ENCODE measurements around the gene PJA2. TPM values are rescaled to one million over a fixed set of nuclear protein-coding genes. Genes with fewer than 3 reads are reported as not detected.

The PJA2 gene
- total and polyA plus RNA-seq, 9 of the 15 experiments (the other 6 are each of a cell fraction or from before 2014, with no cell fraction given) = 25.1 to 82.1 (median 50.1) TPM

DNA sequence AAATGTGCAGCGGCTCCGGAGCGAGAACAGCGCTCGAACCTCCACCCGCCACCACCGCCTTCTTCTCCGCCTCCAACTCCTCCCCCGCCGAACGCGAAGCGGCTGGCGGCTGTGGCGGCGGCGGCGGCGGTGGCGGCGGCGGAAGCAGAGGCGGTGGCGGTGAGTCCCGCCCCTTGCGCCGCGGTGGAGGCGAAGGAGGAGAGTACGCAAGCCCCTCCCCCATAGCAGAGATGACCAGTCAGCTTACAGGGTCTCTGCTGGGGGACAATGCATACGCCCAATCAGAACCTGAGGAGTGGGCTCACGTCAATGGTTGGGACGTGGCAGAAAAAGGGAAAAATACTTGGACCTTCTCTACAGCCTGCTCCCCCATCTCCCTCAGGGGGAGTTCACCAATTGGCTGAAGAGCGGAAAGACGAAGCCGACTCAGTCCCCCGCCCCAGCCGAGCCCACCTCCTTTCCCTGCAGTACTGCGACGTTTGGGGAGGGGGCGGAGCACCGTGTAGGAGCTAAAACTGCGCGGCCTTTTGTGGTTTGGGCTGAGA lies at the start of gene PJA2 (continued):
- TF ChIP-seq, protein P1, sequence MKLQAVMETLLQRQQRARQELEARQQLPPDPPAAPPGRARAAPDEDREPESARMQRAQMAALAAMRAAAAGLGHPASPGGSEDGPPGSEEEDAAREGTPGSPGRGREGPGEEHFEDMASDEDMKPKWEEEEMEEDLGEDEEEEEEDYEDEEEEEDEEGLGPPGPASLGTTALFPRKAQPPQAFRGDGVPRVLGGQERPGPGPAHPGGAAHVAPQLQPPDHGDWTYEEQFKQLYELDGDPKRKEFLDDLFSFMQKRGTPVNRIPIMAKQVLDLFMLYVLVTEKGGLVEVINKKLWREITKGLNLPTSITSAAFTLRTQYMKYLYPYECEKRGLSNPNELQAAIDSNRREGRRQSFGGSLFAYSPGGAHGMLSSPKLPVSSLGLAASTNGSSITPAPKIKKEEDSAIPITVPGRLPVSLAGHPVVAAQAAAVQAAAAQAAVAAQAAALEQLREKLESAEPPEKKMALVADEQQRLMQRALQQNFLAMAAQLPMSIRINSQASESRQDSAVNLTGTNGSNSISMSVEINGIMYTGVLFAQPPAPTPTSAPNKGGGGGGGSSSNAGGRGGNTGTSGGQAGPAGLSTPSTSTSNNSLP (IDR thresholded peaks at IDR 0.05; ENCODE audit: borderline replicate concordance, low read depth, low read length) = no peak
- TF ChIP-seq POLR2B (IDR thresholded peaks at IDR 0.05; ENCODE audit: low read depth, partially characterized antibody) (no peak), ARHGAP35 (IDR thresholded peaks at IDR 0.05; ENCODE audit: partially characterized antibody) (no peak), ZNF311 (CRISPR knock-in tag; IDR thresholded peaks at IDR 0.05) (no peak), OTX1 (CRISPR knock-in tag; IDR thresholded peaks at IDR 0.05) (no peak), ZNF79 (CRISPR knock-in tag; IDR thresholded peaks at IDR 0.05; ENCODE audit: low read depth) (no peak), CREM (IDR thresholded peaks at IDR 0.05; ENCODE audit: low read depth) (peak; percentile 91), KDM2B (CRISPR knock-in tag; IDR thresholded peaks at IDR 0.05) (no peak), ZNF436 (CRISPR knock-in tag; IDR thresholded peaks at IDR 0.05) (no peak), ZNF780A (CRISPR knock-in tag; IDR thresholded peaks at IDR 0.05) (no peak), RBFOX2 (IDR thresholded peaks at IDR 0.05; ENCODE audit: low read depth, low read length) (peak; percentile 90), MAFF (IDR thresholded peaks at IDR 0.05; ENCODE audit: low read length) (no peak), FOXJ3 (CRISPR knock-in tag; IDR thresholded peaks at IDR 0.05) (no peak), ZFP36 (IDR thresholded peaks at IDR 0.05; ENCODE audit: low read depth, low read length, partially characterized antibody) (no peak), ADNP (tag; IDR thresholded peaks at IDR 0.05) (no peak), HNRNPL (IDR thresholded peaks at IDR 0.05; ENCODE audit: low read depth, low read length) (no peak), CHD4 (IDR thresholded peaks at IDR 0.05; ENCODE audit: insufficient read depth, insufficient replicate concordance, low read depth, low read length, poor library complexity, severe bottlenecking) (no peak), TARDBP (IDR thresholded peaks at IDR 0.05) (no peak), ZFP30 (CRISPR knock-in tag; IDR thresholded peaks at IDR 0.05; ENCODE audit: borderline replicate concordance) (no peak)
- TF ChIP-seq, protein P2, sequence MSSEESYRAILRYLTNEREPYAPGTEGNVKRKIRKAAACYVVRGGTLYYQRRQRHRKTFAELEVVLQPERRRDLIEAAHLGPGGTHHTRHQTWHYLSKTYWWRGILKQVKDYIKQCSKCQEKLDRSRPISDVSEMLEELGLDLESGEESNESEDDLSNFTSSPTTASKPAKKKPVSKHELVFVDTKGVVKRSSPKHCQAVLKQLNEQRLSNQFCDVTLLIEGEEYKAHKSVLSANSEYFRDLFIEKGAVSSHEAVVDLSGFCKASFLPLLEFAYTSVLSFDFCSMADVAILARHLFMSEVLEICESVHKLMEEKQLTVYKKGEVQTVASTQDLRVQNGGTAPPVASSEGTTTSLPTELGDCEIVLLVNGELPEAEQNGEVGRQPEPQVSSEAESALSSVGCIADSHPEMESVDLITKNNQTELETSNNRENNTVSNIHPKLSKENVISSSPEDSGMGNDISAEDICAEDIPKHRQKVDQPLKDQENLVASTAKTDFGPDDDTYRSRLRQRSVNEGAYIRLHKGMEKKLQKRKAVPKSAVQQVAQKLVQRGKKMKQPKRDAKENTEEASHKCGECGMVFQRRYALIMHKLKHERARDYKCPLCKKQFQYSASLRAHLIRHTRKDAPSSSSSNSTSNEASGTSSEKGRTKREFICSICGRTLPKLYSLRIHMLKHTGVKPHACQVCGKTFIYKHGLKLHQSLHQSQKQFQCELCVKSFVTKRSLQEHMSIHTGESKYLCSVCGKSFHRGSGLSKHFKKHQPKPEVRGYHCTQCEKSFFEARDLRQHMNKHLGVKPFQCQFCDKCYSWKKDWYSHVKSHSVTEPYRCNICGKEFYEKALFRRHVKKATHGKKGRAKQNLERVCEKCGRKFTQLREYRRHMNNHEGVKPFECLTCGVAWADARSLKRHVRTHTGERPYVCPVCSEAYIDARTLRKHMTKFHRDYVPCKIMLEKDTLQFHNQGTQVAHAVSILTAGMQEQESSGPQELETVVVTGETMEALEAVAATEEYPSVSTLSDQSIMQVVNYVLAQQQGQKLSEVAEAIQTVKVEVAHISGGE (CRISPR knock-in tag; IDR thresholded peaks at IDR 0.05) = no peak
- TF ChIP-seq, protein P3, sequence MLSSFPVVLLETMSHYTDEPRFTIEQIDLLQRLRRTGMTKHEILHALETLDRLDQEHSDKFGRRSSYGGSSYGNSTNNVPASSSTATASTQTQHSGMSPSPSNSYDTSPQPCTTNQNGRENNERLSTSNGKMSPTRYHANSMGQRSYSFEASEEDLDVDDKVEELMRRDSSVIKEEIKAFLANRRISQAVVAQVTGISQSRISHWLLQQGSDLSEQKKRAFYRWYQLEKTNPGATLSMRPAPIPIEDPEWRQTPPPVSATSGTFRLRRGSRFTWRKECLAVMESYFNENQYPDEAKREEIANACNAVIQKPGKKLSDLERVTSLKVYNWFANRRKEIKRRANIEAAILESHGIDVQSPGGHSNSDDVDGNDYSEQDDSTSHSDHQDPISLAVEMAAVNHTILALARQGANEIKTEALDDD (IDR thresholded peaks at IDR 0.05) = no peak; the same call in 1 of the 2 replicates
- TF ChIP-seq, protein P4, sequence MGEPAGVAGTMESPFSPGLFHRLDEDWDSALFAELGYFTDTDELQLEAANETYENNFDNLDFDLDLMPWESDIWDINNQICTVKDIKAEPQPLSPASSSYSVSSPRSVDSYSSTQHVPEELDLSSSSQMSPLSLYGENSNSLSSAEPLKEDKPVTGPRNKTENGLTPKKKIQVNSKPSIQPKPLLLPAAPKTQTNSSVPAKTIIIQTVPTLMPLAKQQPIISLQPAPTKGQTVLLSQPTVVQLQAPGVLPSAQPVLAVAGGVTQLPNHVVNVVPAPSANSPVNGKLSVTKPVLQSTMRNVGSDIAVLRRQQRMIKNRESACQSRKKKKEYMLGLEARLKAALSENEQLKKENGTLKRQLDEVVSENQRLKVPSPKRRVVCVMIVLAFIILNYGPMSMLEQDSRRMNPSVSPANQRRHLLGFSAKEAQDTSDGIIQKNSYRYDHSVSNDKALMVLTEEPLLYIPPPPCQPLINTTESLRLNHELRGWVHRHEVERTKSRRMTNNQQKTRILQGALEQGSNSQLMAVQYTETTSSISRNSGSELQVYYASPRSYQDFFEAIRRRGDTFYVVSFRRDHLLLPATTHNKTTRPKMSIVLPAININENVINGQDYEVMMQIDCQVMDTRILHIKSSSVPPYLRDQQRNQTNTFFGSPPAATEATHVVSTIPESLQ (CRISPR knock-in tag; IDR thresholded peaks at IDR 0.05) = no peak
